ENCODE data around the gene PRKD2.

GRCh38 chr19:46670813-46671212 is 46.1 kb downstream of the PRKD2 start:
- TF ChIP-seq, protein P1, sequence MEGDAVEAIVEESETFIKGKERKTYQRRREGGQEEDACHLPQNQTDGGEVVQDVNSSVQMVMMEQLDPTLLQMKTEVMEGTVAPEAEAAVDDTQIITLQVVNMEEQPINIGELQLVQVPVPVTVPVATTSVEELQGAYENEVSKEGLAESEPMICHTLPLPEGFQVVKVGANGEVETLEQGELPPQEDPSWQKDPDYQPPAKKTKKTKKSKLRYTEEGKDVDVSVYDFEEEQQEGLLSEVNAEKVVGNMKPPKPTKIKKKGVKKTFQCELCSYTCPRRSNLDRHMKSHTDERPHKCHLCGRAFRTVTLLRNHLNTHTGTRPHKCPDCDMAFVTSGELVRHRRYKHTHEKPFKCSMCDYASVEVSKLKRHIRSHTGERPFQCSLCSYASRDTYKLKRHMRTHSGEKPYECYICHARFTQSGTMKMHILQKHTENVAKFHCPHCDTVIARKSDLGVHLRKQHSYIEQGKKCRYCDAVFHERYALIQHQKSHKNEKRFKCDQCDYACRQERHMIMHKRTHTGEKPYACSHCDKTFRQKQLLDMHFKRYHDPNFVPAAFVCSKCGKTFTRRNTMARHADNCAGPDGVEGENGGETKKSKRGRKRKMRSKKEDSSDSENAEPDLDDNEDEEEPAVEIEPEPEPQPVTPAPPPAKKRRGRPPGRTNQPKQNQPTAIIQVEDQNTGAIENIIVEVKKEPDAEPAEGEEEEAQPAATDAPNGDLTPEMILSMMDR (IDR thresholded peaks at IDR 0.05; ENCODE audit: control extremely low read depth in 1 of 3, insufficient read depth in 1 of 3, low read depth in 1 of 3, low read length in 3 of 3) = no peak
- no peak for TF ChIP-seq ATF2 (IDR thresholded peaks at IDR 0.05; ENCODE audit: low read length)
- no peak for TF ChIP-seq BCL11A (IDR thresholded peaks at IDR 0.05; ENCODE audit: low read depth in 2 of 2, low read length in 2 of 2)
- TF ChIP-seq JUN (IDR thresholded peaks at IDR 0.05; ENCODE audit: low read depth, low read length) = no peak
- no peak for TF ChIP-seq CEBPB (IDR thresholded peaks at IDR 0.05; ENCODE audit: low read depth, low read length)
- TF ChIP-seq ATF3 (IDR thresholded peaks at IDR 0.05; ENCODE audit: insufficient read depth, low read depth, low read length) = no peak
- TF ChIP-seq EZH2 (IDR thresholded peaks at IDR 0.05; ENCODE audit: low read depth, low read length, severe bottlenecking) = no peak

Measured in H1 (cell line).